Measurements from ENCODE around the gene RWDD1. TPM values are rescaled to one million over a fixed set of nuclear protein-coding genes. Genes with fewer than 3 reads are reported as not detected.

RWDD1 gene
- total RNA-seq, 3 donors from 2014 or later: 53.6 to 58.6 (median 57.6) TPM

DNA sequence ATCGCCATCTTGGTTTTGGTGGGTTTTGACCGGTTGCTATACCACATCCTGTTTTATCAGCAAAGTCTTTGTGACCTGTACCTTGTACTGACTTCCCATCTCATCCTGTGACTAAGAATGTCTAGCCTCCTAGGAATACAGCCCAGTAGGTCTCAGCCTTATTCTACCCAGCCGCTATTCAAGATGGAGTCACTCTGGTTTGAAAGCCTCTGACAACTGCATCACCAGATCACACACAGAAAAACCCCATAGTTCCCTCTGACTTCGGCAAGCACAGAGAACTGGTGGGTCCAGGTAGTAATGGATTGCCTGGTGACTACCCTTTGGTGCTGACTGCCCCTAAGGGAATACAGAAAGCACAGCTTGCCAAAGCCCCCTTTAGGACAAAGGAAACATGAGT, 34.6 kb downstream of the RWDD1 start:
- Mint-ChIP-seq H3K4me3 (no peak overlapping the region), H3K9me3 (peaks cover 13% of the 10 kb centered on the region), H3K4me1 (ENCODE audit: low read depth) (no peaks in the 10 kb centered on the region), H3K36me3 (ENCODE audit: insufficient read depth) (peaks cover 25% of the 10 kb centered on the region), H3K27me3 (ENCODE audit: low read depth) (no peaks in the 10 kb centered on the region)
- ATAC-seq: no peak
- no peak for DNase-seq

DNA sequence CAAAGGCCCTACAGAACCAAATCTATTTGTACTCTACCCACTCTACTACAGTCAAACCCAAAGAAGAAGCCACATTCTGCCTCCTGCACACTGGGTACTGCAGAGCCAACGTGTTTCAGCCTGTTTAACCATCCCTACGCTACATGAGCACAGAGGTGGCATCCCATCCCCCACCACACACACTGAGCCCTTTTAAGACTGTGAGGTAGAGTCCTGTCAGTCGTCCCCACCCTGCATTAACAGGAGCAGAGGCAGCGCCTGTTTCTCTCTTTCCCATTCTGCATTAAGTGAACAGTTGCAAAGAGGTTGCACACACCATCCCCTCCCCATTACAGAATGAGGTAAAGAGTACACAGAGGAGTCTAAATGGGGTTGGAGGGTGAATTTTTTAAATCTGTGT, 39.8 kb downstream of the RWDD1 start:
- Mint-ChIP-seq H3K36me3 (ENCODE audit: insufficient read depth) (no peaks in the 10 kb centered on the region), H3K27me3 (ENCODE audit: low read depth) (peaks cover 4% of the 10 kb centered on the region), H3K4me1 (ENCODE audit: low read depth) (peaks cover 3% of the 10 kb centered on the region), H3K4me3 (no peak overlapping the region), H3K9me3 (no peaks in the 10 kb centered on the region)
- DNase-seq: no peak
- ATAC-seq: no peak

DNA sequence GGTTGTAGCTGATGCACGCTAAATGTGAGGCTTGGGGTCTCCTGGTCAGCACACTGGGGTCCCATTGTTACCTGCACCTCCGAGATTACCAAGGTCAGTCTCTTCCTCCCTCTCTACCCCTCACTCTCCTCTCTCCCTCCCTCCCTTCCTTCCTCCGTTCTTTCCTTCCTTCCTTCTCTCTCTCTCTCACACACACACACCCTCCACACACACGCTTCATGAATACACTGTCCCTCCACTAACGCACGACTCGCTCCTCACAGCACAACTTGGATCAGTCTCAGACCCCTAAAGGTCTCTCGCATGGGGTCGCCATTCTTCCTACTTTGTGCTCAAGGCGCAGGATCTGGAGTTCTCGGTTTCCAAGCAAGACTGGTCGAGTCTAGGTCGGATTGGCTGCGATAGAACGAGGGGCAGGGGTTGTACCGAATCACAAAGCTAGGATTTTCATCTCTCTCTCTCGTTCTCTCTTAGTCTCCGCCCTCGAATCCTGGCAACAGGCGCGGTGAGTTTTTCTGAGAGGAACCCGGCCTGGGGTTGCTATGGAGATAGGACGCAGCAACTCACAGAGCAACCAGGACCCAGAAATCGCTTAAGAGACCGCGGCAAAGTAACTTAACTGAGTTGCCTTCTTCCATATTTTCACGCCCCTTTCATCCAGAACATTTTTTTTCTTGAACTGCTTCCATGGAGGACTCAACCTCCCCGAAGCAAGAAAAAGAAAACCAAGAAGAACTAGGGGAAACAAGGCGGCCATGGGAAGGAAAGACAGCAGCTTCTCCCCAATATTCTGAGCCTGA, 44.8 kb downstream of the RWDD1 start, which contains the start of gene RSPH4A:
RSPH4A (plus strand) TSS at position 543 of the 800 bp plus-strand sequence; CDS start at position 688, 145 bp downstream.
- peak; percentile 97 to 99 for ATAC-seq
- Mint-ChIP-seq H3K4me3 (peak within 1 kb of the TSS; percentile 86), H3K36me3 (ENCODE audit: insufficient read depth) (no peaks in the 10 kb centered on the region), H3K9me3 (no peaks in the 10 kb centered on the region), H3K27me3 (ENCODE audit: low read depth) (peaks cover 8% of the 10 kb centered on the region), H3K4me1 (ENCODE audit: low read depth) (peaks cover 16% of the 10 kb centered on the region)
- peak; percentile 37 for DNase-seq

DNA sequence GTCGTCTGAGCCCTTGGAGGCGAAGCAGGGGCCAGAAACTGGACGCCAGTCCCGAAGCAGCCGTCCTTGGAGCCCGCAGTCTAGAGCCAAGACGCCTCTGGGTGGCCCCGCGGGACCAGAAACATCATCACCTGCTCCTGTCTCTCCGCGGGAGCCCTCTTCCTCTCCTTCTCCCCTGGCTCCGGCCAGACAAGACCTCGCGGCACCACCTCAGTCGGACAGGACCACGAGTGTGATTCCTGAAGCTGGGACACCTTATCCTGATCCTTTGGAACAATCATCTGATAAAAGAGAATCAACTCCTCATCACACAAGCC, 45.4 kb downstream of the RWDD1 start:
- peaks cover 8% of the 10 kb centered on the region for H3K27me3 Mint-ChIP-seq (ENCODE audit: low read depth)
- peaks cover 16% of the 10 kb centered on the region for H3K4me1 Mint-ChIP-seq (ENCODE audit: low read depth)
- DNase-seq (no peak), ATAC-seq (peak; percentile 45 to 63)
- no peaks in the 10 kb centered on the region for H3K9me3 Mint-ChIP-seq
- no peaks in the 10 kb centered on the region for H3K36me3 Mint-ChIP-seq (ENCODE audit: insufficient read depth)
- H3K4me3 Mint-ChIP-seq: peak overlapping the region; percentile 86

DNA sequence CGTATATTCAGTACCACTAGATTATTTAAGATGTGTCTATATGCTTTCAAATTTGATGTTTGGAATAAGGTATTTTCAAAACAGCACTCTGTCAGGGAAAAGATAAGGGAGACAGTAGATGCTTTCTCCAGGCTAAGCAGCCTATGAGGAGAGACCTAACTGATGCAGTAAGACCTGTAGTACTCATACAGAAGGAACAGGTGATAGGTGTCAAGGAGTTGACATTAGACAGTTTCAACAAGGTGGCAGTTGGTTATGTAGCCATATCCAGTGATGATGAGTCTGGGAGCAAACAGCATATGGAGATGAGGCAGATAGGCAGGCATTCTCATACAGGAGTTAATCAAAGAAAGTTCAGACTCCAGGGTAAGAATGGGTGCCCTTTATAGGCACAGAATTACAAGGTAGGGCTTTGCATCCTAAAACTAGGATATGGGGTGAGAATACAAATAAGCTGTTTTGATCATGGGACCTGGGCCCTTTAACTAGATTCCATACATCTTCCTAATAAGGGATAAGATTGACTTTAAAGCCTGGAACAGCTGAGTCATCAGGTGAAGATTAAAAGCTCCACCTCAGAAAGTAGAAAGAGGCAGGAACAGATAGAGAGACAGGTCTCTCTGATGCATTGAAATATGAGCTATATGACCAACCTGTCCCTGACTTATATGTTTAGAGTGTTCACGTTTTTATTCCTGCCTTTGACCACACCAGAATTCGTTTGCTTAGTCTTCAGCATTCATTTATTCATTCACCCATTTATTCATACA, 52.9 kb downstream of the RWDD1 start:
- DNase-seq (no peak), ATAC-seq (no peak)
- Mint-ChIP-seq H3K4me1 (ENCODE audit: low read depth) (no peaks in the 10 kb centered on the region), H3K27me3 (ENCODE audit: low read depth) (no peaks in the 10 kb centered on the region), H3K9me3 (no peaks in the 10 kb centered on the region), H3K36me3 (ENCODE audit: insufficient read depth) (peaks cover 3% of the 10 kb centered on the region), H3K4me3 (no peak overlapping the region)

DNA sequence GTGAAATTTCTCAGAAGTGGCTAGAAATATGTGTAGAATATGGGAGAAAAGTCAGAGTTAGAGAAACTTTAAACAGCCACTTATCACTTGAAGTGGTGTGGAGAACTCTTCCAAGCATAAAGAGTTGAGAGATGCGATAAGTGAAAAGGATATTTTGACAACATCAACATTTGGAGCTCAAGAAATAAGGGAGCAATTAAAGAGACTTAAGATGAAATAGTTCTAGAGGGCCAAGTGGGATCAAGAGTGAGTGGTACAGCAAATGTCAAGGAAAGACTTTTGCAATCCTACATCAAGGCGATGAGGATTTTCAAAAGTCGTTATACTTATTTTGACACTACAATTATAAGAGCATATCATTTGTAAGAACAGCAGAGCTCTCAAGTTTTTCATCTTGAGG, 54.6 kb downstream of the RWDD1 start:
- Mint-ChIP-seq H3K4me1 (ENCODE audit: low read depth) (peaks cover 5% of the 10 kb centered on the region), H3K27me3 (ENCODE audit: low read depth) (no peaks in the 10 kb centered on the region), H3K36me3 (ENCODE audit: insufficient read depth) (peaks cover 3% of the 10 kb centered on the region), H3K9me3 (no peaks in the 10 kb centered on the region), H3K4me3 (no peak overlapping the region)
- ATAC-seq: no peak
- no peak for DNase-seq

DNA sequence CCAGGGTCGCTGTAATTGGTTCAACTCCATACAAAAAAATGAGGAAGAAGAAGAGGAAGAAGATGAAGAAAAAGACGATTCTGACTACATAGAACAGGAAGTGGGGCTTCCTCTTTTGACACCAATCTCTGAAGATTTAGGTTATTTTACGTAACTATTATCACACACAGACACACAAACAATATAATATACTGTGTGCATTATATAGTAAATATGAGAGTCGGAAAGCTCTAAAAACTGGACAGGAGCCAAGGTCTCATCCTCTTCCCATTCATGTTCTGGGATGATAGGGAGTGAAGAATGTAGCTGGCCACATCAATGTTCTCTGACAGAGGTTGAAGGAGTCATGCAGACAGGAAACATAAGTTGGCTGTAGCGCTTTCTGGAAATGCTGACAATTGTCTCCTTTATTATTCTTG, 58.3 kb downstream of the RWDD1 start:
- DNase-seq (no peak), ATAC-seq (no peak)
- H3K4me1 Mint-ChIP-seq (ENCODE audit: low read depth): peaks cover 5% of the 10 kb centered on the region
- no peaks in the 10 kb centered on the region for H3K27me3 Mint-ChIP-seq (ENCODE audit: low read depth)
- no peak overlapping the region for H3K4me3 Mint-ChIP-seq
- no peaks in the 10 kb centered on the region for H3K9me3 Mint-ChIP-seq
- H3K36me3 Mint-ChIP-seq (ENCODE audit: insufficient read depth): peaks cover 18% of the 10 kb centered on the region

DNA sequence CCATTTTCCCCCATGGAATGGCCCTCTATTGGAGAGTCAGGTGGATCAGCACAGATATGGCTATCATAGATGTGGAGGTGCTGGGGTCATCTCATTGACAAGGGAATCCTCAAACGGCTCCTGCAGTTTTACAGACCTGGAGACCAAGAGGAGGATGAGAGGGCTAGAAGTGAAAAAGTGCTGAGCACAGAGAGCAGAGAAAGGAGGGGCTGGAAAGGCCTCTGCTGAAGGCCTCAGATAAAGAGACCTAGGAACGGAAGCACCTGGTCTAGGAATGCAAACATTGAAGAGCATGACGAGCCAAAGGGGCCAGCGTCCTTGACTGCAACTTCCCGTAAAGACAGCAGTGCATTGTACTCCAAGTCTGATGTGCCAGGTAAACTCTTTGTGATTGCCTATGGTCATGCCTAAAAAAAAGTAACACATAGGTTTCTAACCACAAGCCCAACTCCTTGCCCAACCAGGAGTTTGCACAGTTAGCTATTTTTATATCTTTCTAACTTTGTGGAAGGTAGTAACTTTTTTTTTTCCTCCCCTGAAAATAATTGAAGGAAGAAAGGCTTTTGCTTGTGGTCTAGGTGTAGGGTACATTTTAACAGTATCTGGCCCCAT, 60.2 kb downstream of the RWDD1 start:
- Mint-ChIP-seq H3K27me3 (ENCODE audit: low read depth) (no peaks in the 10 kb centered on the region), H3K9me3 (no peaks in the 10 kb centered on the region), H3K36me3 (ENCODE audit: insufficient read depth) (peaks cover 22% of the 10 kb centered on the region), H3K4me3 (no peak overlapping the region), H3K4me1 (ENCODE audit: low read depth) (peaks cover 5% of the 10 kb centered on the region)
- ATAC-seq: no peak
- no peak for DNase-seq

DNA sequence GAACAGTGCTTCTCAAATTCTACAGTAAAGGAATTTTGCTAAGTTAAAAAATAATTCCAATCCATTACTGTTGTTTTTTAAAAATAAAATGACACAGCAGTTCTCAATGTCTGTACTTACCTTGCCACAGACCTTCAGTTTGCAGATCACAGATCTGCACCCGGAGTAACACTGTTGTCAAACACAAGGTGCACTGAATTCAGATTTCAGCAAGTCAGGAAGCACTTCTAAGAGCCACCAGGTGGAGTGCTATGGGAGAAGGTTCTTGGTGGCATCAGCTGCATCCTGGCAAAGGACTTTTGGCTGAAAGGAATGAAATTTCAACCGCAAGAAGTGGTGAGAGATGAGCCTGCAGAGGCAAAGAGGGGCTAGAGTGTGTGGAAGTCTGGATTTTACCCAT, 62.4 kb downstream of the RWDD1 start:
- Mint-ChIP-seq H3K4me3 (no peak overlapping the region), H3K27me3 (ENCODE audit: low read depth) (no peaks in the 10 kb centered on the region), H3K36me3 (ENCODE audit: insufficient read depth) (peaks cover 22% of the 10 kb centered on the region), H3K9me3 (no peaks in the 10 kb centered on the region), H3K4me1 (ENCODE audit: low read depth) (peaks cover 5% of the 10 kb centered on the region)
- ATAC-seq (no peak), DNase-seq (no peak)

Other genes starting within 250 kb of the RWDD1 start
- gene DSE, start 200.6 kb upstream of the RWDD1 start, total RNA-seq: 1 to 10 TPM; 2.0 to 4.7 (median 3.4) TPM
- 1 to 10 TPM; 1.5 to 2.3 (median 1.7) TPM for gene CALHM6, start 110.1 kb upstream of the RWDD1 start, total RNA-seq
- gene CALHM5, start 59.9 kb upstream of the RWDD1 start, total RNA-seq: not detected
- not detected for gene TRAPPC3L, start 25.8 kb upstream of the RWDD1 start, total RNA-seq
- not detected for gene CALHM4, start 17.8 kb upstream of the RWDD1 start, total RNA-seq
- gene RSPH4A, start 45.0 kb downstream of the RWDD1 start, total RNA-seq: under 1 TPM; 0.29 to 0.43 (median 0.40) TPM
- gene ZUP1, start 97.3 kb downstream of the RWDD1 start, total RNA-seq: 10 to 100 TPM; 15.6 to 16.3 (median 16.3) TPM
- gene KPNA5, start 109.7 kb downstream of the RWDD1 start, total RNA-seq: 10 to 100 TPM; 10.8 to 18.0 (median 12.7) TPM
- not detected for gene FAM162B, start 194.2 kb downstream of the RWDD1 start, total RNA-seq